Measurements from ENCODE around the gene SENP2. TPM values are rescaled to one million over a fixed set of nuclear protein-coding genes. Genes with fewer than 3 reads are reported as not detected.
A peak's percentile ranks its signal among the peaks of the same experiment; 100 is the strongest.

The SENP2 gene
- total RNA-seq, 1 donor from 2014 or later = 51.1 TPM

- DNase-seq (ENCODE audit: low spot score) = no peak
Observed at GRCh38 chr3:185585518-185585858, 607 bp upstream of the SENP2 start.

- no peak for DNase-seq (ENCODE audit: low spot score)
Observed at GRCh38 chr3:185586686-185587039, 568 bp downstream of the SENP2 start.

DNA sequence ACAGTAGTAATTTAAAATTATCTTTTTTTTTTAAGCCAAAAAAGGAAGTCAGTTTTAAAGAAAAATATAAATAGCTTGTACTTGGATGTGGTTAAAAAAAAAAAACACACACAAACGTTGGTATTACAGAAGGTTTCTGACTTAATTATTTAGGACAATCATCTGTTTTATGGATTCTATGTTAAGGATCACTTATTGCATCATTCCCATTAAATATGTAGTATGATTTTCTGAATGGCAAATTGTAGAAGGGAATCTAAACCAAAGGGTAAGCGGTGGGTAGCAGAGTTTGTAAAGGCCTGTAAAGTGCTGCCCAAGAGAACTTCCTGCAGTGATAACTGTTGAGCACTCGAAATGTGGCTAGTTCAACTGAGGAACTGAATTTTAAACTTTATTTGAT, 8.0 kb downstream of the SENP2 start:
- no peak for DNase-seq (ENCODE audit: low spot score)

DNA sequence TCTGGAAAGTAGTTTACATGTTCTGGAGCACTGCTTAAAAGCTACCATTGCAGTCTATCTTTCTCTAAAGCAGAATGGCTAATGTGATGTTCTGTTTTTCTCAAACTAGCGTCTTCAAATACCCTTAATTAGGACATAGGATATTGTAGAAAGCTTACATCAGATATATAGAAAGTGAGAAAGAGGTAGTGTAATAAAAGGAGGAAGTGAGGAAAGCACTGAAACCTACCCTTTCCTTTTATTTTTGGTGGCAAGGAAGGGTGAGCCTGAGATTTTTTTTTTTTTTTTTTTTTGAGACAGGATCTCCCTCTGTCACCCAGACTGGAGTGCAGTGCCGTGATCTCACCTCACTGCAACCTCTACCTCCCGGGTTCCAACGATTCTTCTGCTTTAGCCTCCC, 9.4 kb downstream of the SENP2 start:
- DNase-seq (ENCODE audit: low spot score) = no peak

GRCh38 chr3:185605566-185605965, 19.5 kb downstream of the SENP2 start:
- DNase-seq (ENCODE audit: low spot score) = no peak

DNA sequence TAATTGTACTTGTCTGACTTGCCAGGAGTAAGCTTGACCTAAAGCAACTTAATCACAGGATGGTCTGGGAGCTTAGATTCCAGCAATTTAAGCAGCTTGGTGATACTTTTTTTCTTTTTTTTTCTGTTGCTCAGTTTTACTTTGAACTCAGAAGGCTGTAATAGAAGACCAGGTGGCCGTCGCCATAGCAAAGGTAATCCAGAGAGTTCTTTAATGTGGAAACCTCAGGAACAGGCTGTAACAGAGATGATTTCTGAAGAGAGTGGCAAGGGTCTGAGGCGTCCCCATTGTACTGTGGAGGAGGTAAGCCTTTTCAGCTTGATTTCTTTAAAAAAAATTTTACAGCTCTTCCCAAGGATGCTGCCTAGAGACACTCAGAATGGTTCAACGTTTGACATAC, 20.1 kb downstream of the SENP2 start:
- no peak for DNase-seq (ENCODE audit: low spot score)

GRCh38 chr3:185613016-185613415, 26.9 kb downstream of the SENP2 start:
- no peak for DNase-seq (ENCODE audit: low spot score)

- DNase-seq (ENCODE audit: low spot score) = no peak
Observed at GRCh38 chr3:185623939-185624665, 38.0 kb downstream of the SENP2 start.

DNA sequence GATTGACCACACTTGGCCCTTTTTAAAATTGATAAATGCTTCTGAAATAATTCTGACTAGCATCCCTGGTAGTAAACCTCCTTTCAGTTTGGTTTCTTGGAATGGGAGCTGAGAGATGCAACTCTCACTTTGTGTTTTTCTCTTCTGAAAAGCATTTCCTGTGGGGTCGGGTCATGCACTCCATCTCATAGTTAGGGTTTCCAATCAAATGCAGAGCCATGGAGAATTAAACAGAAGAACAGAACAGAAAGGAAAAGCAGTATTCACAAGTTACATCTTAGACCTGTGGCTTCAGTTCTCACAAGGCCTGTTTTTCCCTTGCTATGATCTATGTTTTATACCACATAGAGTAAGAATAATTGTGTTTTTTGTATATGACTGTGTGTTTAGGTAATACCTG, 39.7 kb downstream of the SENP2 start:
- no peak for DNase-seq (ENCODE audit: low spot score)

DNA sequence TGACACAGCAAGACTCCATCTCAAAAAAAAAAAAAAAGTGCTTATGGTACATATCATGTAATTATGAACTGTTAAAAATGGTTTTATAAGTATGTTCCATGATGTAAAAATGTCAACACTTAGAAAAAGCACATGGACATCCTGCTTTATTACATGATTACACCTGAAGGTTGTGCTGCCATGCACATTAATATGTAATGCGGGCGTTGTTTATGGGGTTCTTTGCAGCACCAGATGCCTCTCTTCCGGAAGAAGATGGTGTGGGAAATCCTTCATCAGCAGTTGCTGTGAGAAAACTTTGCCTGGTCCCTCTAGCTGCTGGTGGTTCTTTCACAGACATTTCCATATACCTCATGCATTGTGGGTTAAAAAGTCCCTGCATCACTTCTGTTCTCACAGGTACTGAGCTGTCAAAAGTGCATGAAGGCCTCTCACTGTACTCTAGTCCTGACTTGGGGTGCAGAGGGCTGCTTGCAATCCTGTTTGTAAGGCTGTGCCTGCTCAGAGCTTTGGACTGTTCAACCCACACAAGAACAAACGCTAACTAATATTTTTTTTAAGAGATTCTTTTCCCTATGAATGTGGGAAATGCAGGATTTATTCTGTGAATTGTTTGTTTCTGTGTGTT, 43.6 kb downstream of the SENP2 start:
- DNase-seq (ENCODE audit: low spot score) = no peak

DNA sequence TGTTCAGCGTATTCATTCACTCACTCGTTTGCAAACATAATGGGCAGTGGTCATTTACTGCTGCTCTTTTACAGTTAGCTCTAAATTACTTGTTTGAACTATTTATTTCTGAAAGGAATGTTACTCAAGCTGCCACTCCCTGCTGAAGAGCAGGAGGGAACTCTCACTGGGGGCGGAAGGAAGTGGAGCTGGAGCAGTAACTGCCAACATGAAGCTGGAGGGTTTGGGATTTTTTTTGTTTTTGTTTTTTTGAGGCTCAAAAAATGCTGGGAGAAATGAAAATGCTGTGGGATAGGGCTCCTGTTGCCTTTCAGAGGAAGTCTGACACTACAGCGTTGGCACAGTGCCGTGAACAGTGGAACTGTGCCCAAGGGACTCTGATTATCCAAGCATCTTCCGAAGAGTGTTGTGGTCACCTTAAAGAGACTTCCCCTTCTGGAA, 44.1 kb downstream of the SENP2 start:
- DNase-seq (ENCODE audit: low spot score) = peak; percentile 57

DNA sequence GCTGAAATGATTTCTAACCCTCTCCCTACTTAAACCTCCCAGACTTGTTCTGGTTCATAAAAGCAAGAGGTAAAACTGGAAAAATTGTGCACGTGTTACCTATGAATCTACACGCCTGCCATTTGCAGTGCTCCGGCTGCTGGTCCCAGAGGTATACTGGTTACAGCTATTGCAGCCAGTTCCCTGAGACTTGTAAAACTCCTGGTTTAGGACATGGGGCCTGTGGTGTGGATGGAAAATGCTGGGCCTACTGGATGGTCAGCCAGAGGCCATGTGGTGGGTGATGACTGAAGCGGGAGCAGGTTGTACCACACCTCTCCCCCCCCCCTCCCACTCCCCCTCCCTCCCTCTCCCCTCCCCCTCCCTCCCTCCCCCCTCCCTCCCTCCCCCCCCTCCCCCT, 45.0 kb downstream of the SENP2 start:
- peak; percentile 41 for DNase-seq (ENCODE audit: low spot score)

- no peak for DNase-seq (ENCODE audit: low spot score)
Observed at GRCh38 chr3:185631508-185632206, 45.6 kb downstream of the SENP2 start.

DNA sequence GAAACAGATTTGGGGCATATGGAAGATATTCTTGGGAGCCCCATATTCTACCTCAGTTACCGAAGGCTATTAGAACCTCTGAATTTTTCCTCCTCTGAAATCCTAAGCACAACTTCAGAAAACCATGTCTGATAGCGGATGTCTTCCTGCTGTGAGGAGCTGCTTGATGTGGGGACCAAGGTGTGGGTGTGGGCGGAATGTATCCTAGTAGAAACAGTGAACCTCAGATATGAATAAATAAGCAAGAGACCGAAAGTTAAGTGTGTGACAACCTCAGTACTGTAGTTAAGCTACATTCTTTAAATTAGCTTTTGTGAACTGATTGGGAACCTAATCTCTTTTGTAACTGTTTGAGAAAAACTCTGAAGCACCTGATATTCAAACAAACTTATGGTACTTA, 46.9 kb downstream of the SENP2 start:
- DNase-seq (ENCODE audit: low spot score) = no peak

DNA sequence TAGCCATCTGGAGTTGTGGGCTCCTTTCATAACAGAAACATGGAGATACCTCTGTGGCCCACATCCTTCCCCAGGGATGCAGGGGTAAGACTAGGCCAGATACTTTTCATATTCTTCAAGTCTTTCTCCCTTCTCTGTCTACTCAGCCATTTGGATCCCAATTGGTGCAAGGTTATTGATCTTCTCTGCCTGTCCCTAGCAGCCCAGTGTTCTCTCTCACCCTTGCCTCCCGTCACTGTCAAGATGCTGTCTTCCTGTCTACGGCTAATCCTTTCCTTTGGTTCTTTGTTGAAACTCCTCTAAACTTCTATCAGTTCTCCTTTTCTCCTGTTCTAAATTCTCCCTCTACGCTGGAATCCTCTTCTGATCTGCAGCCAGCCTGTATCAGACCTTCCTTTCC, 51.3 kb downstream of the SENP2 start:
- DNase-seq (ENCODE audit: low spot score) = no peak

GRCh38 chr3:185638651-185639050, 52.6 kb downstream of the SENP2 start:
- peak; percentile 55 for DNase-seq (ENCODE audit: low spot score)

- DNase-seq (ENCODE audit: low spot score) = peak; percentile 9
Observed at GRCh38 chr3:185639632-185640206, 53.6 kb downstream of the SENP2 start.

GRCh38 chr3:185640308-185640707, 54.2 kb downstream of the SENP2 start:
- DNase-seq (ENCODE audit: low spot score) = no peak

DNA sequence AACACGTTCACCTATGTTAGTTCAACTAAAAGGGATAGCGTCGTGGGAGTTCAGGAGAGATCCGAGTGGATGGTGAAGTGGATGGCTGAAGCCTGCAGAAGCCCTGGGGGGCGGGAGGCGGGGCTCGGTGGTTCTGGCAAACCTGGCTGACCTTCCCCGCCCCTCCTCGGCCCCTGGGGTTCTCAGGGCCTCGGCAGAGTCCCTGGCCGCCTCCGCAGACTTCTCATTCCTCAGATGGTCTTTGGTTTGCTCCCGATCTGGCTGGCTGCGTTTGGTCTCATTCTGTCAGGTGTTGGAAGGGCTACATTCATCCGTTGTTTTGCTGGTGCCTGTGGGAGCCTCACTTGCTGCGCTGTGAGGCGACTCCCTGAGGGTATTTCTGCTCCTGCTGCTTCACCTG, 59.1 kb downstream of the SENP2 start:
- DNase-seq (ENCODE audit: low spot score) = peak; percentile 84

GRCh38 chr3:185645596-185646381, 59.7 kb downstream of the SENP2 start:
- DNase-seq (ENCODE audit: low spot score) = peak; percentile 74

DNA sequence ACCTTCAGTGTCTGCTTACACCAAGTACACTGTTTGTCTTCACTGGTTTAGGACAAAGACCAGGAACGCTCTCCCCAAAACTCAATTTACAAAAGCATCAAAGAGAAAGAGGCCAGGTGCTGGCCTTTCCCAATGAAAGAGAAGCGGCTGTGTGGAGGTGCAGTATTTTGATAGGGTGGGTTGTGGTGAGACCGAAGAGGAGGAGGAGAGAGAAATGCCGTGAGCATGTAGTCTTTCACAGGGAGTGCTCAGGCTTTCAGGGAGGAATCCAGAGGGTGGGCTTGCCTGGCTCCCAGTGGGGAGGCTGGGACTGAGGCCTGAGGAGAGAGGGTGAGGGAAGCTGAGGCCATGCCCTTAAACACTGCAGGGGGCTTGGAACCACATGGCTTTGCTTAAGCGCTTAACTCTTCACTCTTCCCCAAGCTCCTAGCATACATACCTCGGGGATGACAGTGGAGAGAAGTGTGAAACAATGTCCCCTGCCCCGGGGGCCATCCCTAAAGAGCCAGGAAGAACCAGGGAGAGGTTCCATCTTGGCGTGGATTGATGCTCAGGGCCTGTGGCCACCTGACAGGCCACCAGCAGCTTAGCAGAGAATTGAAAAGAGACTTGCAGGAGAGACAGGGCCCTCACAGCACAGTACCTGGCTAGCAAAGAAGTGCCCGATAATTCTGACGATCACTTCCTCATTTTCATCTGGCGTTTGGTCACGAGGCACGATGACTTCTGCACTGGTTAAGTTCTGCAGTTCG, 60.5 kb downstream of the SENP2 start:
- DNase-seq (ENCODE audit: low spot score) = peak; percentile 71

All from mesenteric fat pad (tissue), 1 donor.